B cell (primary cell): Measurements from ENCODE around the gene RAD51B.

ENCODE experiments used
- EZH2 ChIP-seq: IDR thresholded peaks from 2 replicates; pipeline ENCODE4 v1.6.1; 2012; ENCODE audit warnings: borderline replicate concordance, low read depth, mild to moderate bottlenecking, moderate library complexity, low read length; ENCODE audit not compliant: insufficient read depth, poor library complexity, severe bottlenecking
- TF ChIP-seq, protein P1 (sequence below): fragments of 200-600 bp; IDR thresholded peaks from one replicate; pipeline ENCODE4 v1.8.0; 2022; ENCODE audit warnings: antibody characterized with exemption, mild to moderate bottlenecking

DNA sequence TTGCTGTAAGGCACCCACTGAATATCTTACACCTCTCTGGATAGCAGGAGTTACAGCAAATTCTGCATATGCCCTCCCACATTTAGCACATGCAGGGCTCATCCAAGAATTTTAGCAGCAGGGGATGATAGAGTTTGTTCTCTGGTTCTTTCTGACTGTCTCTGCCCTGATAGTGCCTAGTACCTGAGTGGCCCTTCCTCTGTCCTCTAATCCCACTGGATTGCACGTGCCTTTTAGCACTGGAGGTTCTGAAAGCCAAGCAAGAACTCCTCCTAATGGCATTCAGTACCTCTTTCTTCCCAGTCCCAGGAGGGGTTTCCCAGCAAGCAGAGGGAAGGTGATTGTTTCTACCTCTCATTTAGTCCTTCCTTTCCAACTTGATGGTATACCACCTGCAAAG lies 566.9 kb downstream of the RAD51B start:
- TF ChIP-seq, protein P1, sequence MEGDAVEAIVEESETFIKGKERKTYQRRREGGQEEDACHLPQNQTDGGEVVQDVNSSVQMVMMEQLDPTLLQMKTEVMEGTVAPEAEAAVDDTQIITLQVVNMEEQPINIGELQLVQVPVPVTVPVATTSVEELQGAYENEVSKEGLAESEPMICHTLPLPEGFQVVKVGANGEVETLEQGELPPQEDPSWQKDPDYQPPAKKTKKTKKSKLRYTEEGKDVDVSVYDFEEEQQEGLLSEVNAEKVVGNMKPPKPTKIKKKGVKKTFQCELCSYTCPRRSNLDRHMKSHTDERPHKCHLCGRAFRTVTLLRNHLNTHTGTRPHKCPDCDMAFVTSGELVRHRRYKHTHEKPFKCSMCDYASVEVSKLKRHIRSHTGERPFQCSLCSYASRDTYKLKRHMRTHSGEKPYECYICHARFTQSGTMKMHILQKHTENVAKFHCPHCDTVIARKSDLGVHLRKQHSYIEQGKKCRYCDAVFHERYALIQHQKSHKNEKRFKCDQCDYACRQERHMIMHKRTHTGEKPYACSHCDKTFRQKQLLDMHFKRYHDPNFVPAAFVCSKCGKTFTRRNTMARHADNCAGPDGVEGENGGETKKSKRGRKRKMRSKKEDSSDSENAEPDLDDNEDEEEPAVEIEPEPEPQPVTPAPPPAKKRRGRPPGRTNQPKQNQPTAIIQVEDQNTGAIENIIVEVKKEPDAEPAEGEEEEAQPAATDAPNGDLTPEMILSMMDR: no peak
- no peak for TF ChIP-seq EZH2
